NOMO-1 (cell line): ENCODE measurements around the gene VSNL1.

Experiments
- DNase-seq, 2 experiments: peaks; one replicate each; lab custom pipeline; 2025; ENCODE audit not compliant: unreplicated experiment in 2 of 2; lab: John Stamatoyannopoulos, UW

The VSNL1 gene

DNA sequence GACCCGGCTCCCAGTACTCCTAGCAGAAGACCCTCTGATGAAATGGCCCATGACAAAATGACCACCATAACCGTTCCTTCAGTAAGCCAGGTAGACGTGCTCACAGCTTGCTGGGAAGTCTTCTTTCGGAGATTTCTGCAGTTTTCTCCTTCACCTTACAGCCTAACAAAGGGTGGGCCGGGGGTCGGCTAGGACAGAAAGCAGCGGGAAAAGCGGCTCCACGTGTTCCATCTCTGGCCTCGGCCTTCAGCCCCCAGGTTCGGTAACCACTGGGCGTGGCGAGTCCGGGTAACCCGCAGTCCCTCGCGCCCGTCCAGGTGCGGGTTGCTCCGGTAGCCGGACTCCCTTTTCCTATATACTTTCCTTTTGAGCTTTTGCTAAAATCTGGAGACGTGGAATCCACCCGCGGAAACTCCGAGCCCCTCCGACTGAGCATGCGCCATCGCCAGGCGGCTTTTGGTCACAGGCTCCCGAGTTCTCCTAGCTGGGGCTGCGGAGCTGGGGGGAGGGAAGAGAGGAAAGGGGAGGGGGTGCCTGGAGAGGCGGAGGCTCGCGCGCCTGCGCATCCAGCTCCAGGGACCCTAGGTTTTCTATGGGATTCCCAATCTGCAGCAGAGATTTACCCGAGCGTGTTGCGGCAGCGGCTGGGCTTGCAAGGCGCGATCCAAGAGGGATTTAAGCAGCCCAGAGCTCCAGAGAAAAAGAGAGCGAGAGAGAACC, at the start of gene VSNL1:
Gene VSNL1 (plus strand): TSS at position 604 of the 720 bp plus-strand sequence. CDS start 51,379 bp downstream, outside the sequence.
- DNase-seq: no peak

DNA sequence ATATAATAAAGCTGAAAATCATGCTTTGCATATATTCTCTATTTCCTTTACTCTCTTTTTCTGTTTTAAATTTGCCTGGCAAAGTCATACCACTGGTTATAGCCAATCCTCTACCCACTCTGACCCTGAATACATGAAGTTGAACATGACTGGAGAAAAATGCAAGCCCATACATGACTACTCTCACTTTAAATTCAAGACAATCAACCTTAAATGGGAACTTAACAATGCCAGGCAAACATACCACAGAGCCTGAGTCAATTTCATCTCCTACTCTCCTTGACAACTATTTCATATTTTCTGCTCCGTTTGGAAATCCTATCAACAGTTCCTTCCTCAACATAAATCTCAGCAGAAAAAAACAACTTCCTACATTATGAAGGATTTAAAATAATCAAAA, 44.9 kb upstream of the VSNL1 start:
- DNase-seq: no peak

DNA sequence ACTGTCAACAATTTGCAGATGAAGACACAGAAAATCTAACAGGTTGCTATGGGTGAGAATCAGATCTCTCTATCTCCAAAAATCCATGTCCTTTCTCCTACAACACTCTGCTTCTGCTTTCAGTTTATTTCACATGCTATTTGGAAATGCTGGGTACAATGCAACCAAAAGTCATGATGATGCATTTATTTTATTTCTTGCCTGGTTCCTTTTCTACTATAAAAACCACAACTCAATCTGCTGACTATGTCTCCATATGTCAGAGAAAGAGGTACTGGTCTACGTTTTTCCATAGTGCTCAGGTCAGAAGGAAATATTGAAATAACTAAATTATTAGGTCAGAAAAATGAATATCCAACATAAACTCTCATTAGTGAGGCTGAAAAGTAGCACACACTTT, 42.8 kb upstream of the VSNL1 start:
- no peak for DNase-seq

DNA sequence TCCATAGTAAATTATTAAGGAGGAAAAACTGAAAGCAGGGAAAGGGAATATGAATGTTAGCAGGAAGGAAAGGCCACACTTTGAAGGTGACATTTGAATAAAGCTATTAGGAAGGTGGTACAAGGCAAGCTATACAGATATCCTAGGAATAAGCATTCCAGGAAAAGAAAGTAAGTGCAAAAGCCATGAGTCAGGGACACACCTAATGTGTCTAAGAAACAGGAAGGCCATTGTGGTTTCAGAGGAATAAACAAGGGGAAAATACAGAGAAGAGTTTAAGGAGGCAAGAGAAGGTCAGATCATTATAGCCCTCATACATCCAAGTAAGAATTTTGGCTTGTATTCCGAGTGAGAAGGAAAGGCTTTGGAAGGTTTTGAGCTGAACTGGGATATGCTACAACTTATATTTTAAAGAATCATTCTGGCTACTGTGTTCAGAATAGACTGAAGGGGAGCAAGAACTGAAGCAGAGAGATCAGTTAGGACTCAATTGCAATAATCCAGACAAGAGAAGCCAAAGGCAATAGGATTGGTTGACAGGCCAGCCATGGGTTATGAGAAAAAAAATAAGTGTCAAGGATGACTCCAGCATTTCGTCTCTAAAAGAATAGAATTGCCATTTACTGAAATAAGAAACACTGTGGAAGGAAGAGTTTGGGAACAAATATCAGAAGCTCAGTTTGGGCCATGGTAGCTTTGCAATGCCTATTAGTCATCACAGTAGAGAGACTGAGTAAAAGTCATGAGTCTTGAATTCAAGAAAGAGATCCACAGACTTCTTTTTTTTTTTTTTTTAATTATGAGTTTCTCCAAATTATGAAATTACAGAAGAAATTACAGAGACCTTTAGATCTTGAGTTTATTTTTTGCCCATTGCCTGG, 33.5 kb upstream of the VSNL1 start:
- no peak for DNase-seq

DNA sequence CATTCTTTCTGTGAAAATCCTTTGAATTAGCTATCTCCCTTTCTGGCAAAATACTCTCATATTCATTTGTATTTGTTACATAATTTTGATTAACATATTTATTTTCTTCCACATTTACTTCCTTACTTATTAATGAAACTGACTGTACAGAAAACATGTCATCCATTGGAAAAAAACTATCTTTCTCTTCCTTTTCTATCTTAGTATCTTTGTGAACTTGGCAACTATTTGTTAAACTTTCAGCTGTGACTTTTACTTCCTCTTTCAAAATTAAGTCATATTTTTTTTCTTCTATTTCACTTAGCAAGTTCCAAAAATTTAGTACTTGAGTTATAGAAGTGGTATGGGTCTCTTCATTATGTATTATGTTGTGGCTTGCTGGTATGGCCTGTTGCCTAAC, 24.8 kb upstream of the VSNL1 start:
- DNase-seq: peak in 1 of 2 experiments; percentile 32

DNA sequence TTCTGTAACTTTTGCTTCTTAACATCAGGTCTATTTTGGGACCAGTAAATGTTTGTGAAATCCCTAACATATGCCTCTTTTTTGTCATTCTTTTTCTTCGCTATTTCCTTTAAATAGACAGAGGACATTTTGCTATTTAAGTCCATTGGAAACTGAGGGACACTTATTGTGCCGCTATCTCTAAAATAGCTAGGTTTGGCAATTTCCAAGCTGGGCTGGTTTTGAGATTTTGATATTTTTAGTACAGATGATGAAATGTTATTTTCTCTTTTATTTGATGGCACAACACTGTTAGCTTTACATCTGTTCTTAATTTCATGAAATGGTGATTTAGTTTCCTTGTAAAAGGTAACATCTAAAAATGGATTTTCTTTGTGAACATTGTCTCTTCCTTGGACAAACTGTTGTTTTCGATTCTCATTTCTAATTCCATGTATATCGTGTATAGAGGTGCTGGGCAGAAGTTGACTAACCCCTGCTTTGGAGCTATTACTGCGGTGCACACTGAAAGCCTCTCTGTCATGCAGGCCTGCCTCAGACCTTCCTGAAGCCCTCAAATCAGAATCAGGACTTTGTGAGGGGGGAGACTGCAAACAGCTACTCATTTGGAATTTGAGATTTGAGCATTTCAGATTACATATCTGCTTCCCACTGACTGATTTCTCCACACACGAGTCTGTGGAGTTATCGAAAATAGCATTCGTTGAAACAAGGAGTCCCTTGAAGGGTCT, 22.9 kb upstream of the VSNL1 start:
- DNase-seq: no peak

DNA sequence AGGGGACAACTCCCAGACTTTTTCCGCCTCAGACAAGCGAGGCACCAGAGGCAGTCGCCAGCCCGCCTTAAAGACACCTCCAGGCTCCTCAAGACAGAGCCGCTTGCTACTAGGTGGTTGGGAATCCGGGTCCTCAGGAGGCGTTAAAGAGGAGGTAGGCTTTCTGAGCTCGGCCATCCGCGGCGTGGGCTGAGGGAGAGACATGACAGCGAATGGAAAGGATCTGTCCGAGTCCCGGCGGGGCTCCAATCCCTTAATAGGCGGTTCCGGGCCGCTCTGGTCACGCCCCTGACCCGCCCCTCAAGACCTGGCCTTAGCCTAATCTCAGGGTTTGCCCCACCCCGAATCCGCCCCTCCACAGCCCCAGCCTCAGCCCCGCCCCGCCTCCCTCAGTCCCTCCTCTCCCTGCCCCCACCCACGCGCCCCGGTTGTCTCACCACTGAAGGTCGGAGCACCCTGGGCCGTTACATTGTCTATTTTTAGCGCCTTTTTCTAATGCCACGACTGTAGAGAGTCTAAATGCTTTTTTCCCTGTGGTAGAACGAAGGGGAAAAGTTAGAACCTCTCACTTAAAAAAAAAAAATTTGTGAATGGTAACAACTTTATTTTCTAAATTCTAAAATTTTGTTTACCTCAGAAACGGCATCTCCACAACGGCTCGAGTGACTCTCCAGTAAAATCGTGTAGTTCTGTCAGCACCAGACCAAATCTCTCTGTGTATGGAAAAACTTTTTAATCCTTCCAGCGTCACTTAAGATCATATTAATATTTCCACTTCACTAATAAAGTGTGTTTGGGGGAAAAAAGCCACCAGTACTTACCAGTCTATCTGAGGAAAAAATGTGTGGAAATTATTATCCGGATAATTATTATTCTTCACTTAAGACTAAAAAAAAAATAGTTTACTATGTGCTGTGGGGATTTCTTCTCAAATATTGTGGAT, 22.0 kb upstream of the VSNL1 start, which contains the start of gene RAD51AP2:
Gene RAD51AP2 (minus strand): TSS at position 229 of the 943 bp plus-strand sequence. CDS start 25 bp downstream, at position 204.
- DNase-seq: no peak

DNA sequence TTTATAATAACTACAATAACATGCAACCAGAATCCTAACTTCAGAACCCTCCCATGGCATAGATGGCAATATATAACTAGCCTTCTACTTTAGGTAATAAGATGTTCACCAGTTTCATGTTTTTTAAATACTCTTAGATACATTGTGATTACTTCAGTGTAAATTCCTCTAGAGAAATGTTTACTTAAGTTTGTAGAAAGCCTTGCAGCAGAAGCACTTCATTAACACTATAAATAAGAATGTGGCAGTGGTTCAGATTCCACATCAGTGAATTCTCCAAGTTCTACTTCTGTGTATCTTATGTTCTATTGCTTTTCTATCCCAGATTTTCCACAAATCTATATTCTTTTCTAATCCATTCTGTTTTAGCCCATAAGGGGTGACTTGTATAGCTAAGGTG, 21.0 kb upstream of the VSNL1 start:
- DNase-seq: no peak

DNA sequence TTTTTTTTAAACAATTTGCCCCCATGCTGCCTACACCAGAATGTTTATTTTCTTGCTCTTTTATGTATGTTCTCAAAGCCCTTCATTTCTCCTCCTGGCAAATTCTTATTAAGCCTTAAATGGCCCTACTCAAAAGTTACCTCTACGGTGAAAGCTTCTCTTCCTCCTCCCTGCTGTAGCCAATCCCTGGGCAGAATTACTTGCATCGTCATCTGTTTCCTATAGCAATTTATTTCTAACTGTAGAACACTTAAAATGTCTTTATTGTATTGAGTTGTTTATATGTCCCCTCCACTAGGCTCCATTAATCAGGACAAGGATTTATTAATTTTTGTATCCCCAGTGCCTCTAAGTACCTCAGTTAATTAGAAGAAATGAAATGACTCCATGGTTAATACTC, 19.7 kb upstream of the VSNL1 start:
- DNase-seq: no peak

DNA sequence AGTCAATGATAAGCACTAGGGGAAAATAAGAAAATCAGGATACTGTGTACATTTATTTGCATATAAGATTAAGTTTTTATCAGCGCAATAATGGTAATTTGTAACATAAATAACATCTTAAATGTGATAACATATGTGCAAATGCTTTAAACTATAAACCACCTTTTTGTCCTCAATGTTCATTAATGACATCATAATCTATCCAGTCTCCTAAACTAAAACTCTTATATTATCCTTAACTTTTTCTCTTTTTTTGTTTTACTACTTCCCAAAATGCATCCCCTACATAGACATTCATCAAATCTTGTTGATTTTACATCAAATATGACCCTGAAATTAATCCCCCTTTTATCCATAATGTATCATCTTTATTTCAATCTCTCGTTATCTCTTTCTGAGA, 18.9 kb upstream of the VSNL1 start:
- DNase-seq: no peak

DNA sequence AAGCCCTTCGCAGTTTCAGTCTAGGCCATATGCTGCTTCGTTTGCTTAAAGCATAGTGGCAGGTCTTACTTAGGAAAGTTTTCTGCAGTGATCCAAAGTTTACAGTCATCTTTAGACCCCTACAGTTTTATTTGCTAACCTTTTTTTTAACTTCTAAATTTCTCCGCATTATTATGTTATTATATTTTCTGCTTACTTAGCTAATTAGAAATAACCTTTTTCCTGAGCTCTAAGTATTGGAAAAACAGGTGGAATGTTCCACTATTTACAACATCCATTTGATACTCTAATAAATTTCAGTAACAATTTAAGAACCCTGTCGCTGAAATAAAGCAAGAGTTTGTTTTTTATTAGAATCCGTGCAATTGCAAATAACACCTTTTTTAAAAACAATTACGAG, 18.2 kb upstream of the VSNL1 start:
- no peak for DNase-seq

DNA sequence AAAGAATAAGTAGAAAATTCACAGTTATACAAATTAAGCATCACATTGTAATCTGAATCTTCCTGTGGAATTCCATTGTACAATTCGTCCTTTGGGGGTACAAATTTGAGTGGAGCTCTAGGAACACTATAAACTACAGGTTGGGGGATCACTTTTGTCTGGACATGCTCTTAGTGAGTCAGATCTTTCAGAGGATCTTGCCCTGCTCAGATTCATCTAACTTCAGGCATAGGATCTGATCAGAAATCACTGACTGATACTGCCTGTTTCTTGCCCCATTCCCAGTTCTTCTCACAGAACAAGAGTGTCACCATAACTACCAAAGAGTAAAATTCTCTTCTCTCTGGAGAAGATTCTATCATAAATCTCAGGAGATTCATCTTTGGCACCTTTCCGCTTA, 10.7 kb upstream of the VSNL1 start:
- no peak for DNase-seq

DNA sequence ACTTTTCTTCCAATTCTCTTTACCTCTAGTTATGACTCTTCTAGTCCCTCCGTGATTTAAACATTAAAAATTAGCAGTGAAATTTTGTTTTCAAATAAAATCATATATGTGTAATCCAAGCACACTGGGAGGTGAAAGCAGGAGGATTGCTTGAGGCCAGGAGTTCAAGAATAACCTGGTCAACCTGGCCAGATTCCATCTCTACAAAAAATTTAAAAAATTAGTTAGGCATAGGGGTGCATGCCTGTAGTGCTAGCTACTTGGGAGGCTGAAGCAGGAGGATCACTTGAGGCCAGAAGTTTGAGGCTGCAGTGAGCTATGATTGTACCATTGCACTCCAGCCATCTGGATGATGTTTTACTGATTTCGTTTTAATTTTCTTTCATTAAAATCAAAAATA, 7.0 kb upstream of the VSNL1 start:
- no peak for DNase-seq

DNA sequence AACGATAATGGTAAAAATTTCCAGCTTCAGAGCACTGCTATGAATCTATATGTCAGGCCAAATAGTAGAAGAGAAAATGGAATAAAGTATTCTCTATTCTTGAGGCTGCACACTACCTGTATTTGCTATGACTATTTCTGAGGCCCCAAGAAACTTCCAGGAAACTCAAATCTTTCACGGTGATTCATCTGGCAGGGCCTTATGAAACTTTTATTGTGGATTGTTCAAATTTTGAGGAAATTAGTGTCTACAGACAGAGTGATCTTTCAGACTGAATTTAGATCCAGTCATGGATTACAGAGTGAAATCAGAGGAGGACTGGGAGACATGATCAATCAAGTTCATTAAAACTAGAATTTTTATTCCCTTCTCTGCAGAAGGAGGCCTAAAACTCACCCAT, 4.1 kb upstream of the VSNL1 start:
- DNase-seq: no peak

DNA sequence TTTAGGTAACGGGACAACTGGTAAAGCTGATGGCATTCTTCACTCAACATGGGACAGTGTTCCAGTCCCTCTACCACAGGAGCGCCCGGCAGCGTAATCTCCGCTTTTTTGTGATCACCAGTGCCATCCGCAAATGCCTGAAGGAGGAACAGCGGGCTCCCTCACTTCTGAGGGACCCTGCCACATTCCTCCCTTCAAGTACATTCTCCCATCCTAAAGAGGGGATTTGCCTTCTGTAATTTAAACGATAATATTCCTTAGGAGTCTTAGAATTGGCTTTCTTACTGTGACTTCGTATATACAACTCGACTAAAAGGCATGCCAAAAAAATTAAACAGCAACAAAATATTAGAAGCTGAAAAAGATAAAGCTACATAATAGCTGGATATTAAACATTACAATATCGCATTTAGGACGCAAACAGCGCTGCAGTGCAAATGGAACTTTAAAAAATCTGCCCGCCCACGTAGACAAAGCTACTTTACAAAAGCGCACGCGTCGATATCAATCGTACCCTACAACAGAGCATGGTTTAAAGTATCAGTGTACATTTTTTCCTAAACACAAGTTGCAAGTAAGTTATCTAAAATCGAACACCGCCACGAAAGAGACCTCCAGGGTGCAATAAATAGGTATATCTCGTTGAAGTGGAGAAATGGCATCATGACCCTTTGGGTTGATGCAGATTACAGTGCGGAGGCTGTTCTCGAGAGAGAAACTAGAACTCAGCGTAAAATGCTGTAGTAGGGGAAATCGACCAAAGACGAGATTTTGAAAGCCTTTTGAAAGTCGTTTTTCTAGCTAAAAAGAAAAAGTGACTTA, 2.3 kb upstream of the VSNL1 start:
- DNase-seq: no peak

DNA sequence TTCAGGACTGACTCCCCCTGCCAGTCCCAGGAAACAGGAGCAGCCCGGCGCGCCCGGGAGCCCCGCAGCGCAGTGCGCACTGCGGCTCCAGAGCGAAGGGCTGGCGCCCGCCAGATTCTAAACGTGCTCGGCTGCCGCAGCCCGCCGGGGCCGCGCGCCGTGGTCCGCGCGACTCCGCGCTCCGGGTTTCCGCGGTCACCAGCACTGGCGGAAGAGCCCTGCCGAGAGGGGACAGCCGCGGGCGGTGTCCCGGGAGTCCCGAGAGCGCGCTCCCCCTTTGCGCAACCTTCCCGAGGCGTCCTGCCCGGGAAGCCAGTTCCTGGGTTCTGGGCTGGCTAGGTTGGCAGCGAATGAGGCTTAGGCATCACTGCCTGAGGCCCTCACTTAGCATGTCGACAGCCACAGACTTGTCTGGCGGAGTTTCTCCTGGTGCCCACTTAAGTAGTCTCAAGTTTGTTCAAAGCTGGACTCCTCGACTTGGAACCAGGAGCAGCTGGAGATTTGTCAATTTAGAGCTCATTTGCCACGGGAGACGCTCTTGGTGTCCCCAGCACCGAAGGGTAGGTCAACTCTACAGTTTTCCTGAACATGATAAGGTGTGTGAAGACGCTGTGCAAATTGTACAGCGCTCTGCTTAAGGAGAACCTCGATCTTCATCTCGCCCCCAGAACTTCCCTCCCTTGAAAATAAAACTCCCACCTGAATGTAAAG, 1.5 kb upstream of the VSNL1 start:
- no peak for DNase-seq

DNA sequence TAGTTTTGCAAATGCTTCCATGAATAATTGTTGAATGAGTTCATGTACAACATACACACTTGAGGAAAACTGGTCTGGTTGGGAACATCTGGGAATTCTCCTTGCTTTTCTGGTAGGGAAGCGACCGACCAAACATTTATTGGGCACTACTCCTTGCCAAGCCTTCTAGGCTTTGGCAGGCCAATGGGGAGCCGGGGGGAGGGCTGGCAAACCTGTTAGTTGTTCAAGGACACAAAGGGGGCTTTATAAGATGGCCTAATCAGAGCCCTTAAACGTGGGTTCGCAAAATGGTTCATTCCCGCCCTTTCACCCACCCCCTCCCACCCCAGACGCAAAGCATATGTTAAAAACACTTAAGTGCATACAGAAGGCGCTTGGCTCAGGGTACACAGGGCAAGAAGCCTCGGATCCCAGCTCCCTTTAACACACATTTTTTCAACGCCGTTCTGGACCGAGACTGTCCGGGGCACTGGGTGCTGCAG, 844 bp upstream of the VSNL1 start:
- no peak for DNase-seq

DNA sequence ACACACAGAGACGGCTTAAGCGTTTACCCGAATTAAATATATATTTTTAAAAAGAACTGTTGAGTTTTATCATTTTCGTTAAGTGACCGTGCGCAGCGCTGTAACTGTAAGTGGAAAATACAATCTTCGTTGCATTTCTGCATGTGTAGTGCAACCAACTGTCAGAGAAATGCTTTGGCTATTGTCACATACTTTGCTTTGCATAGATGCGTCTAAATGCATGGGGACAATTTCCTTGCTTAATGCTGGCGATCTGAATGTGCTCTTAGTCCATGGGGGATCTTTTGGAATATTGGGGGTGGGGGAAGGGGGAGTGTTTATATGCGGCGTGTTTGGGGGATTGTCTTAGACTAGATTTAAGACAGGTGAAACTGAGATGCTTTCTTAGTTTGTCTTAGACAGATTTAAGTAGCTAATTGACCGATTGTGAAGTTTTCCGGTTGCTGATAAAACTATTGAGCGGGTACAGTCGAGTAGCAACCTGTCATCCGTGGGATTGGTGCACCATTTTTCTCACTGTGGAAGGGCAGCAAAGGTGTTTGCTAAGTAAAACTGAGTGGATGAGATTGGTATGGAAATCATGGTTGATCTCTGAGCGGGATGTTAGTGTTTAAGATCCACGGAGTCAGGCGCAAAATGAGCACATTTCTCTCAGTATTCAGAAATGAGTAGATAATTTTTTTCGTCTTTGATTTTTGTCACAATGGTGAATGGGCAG, 476 bp downstream of the VSNL1 start:
- no peak for DNase-seq
